NCI-H2081 (cell line): ENCODE data around the gene TMEM33.
A peak's percentile ranks its signal among the peaks of the same experiment; 100 is the strongest.

Source experiments
- DNase-seq, 2 experiments: peaks; one replicate each; lab custom pipeline; 2025; lab: John Stamatoyannopoulos, UW

Gene TMEM33

GRCh38 chr4:41939016-41939626 lies 3.9 kb downstream of the TMEM33 start:
- DNase-seq = no peak

- no peak for DNase-seq
Observed at GRCh38 chr4:41940834-41941233, 5.6 kb downstream of the TMEM33 start.

- no peak for DNase-seq
Observed at GRCh38 chr4:41943506-41943905, 8.3 kb downstream of the TMEM33 start.

- no peak for DNase-seq
Observed at GRCh38 chr4:41944089-41944488, 8.9 kb downstream of the TMEM33 start.

GRCh38 chr4:41949531-41949930 lies 14.3 kb downstream of the TMEM33 start:
- no peak for DNase-seq

- no peak for DNase-seq
Observed at GRCh38 chr4:41957634-41958033, 22.4 kb downstream of the TMEM33 start.

GRCh38 chr4:41963105-41963504 lies 27.9 kb downstream of the TMEM33 start:
- no peak for DNase-seq

GRCh38 chr4:41964401-41964800 lies 29.2 kb downstream of the TMEM33 start:
- no peak for DNase-seq

GRCh38 chr4:41967392-41967791 lies 32.2 kb downstream of the TMEM33 start:
- DNase-seq = no peak

GRCh38 chr4:41969671-41970070 lies 34.4 kb downstream of the TMEM33 start:
- DNase-seq = no peak

GRCh38 chr4:41975341-41975740 lies 40.1 kb downstream of the TMEM33 start:
- DNase-seq = no peak

GRCh38 chr4:41976775-41977516 lies 41.7 kb downstream of the TMEM33 start:
- no peak for DNase-seq

GRCh38 chr4:41977709-41978108 lies 42.5 kb downstream of the TMEM33 start:
- DNase-seq = no peak

- DNase-seq = no peak
Observed at GRCh38 chr4:41981456-41981855, 46.2 kb downstream of the TMEM33 start, which contains the start of gene DCAF4L1. Gene DCAF4L1 (plus strand): TSS chr4:41981756. CDS start chr4:41981793, 37 bp downstream.

- no peak for DNase-seq
Observed at GRCh38 chr4:41982716-41983115, 47.5 kb downstream of the TMEM33 start.

GRCh38 chr4:41985151-41985550 lies 49.9 kb downstream of the TMEM33 start:
- no peak for DNase-seq

- no peak for DNase-seq
Observed at GRCh38 chr4:41989994-41990364, 54.8 kb downstream of the TMEM33 start.

- peak; percentile 91 to 97 for DNase-seq
Observed at GRCh38 chr4:41990365-41991111, 55.3 kb downstream of the TMEM33 start, which contains the start of gene SLC30A9. Gene SLC30A9 (plus strand): TSS chr4:41990530. CDS start chr4:41990652, 122 bp downstream.

- DNase-seq = no peak
Observed at GRCh38 chr4:41991916-41992767, 56.9 kb downstream of the TMEM33 start.

GRCh38 chr4:41992967-41993857 lies 58.0 kb downstream of the TMEM33 start:
- DNase-seq = no peak

GRCh38 chr4:41994461-41994985 lies 59.3 kb downstream of the TMEM33 start:
- DNase-seq = no peak
